Omental fat pad (tissue), 4 donors: Measurements from ENCODE around the gene ZNF280B. TPM values are rescaled to one million over a fixed set of nuclear protein-coding genes. Genes with fewer than 3 reads are reported as not detected.
"Not testable (repeated sequence)": the region's sequence is repeated elsewhere in the genome, so short reads cannot be mapped to it uniquely, and the experiment has no call there.

Experiments
- ATAC-seq: fragments of 150-250 bp; one replicate; pipeline ENCODE4 v1.9.1; 2016; ENCODE audit warnings: mild to moderate bottlenecking, moderate library complexity; ENCODE audit not compliant: low FRiP score
- DNase-seq: peaks from one replicate; pipeline ENCODE4 v3.0.0-alpha.2; 2019; ENCODE audit warnings: low spot score
- total RNA-seq, 4 donors: library from RNA; depleted of rRNA; stranded (reverse); fragments of >200 nt; gene quantifications; one replicate each; pipeline ENCODE4 v1.1.0, GENCODE V29; 2016
- TF ChIP-seq, protein P1 (sequence below), 3 donors: fragments of 450-650 bp; IDR thresholded peaks; one replicate each; pipeline ENCODE4 v1.5.1; 2016 to 2017; ENCODE audit warnings: antibody characterized with exemption in 3 of 3, mild to moderate bottlenecking in 3 of 3, moderate library complexity in 2 of 3

ZNF280B gene
- total RNA-seq, 4 donors from 2014 or later, result 0.09 to 0.32 (median 0.22) TPM

DNA sequence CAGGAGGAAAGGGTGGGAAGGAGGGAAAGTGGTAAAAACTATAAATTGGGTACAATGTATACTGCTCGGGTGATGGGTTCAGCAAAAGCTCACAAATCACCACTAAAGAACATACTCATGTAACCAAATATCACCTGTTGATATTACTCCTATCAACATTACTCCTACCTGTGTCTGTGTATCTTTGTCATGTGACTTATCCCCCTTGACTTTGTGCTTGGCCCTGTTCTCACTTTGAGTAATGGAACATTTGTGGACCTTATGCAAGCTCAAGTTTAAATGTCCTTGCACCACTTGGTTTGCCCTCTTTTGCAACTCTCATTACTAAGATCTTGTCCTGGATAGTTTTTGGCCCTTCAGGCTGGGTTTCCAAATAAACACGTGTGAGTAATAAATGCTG, 39.0 kb downstream of the ZNF280B start:
- TF ChIP-seq, protein P1, sequence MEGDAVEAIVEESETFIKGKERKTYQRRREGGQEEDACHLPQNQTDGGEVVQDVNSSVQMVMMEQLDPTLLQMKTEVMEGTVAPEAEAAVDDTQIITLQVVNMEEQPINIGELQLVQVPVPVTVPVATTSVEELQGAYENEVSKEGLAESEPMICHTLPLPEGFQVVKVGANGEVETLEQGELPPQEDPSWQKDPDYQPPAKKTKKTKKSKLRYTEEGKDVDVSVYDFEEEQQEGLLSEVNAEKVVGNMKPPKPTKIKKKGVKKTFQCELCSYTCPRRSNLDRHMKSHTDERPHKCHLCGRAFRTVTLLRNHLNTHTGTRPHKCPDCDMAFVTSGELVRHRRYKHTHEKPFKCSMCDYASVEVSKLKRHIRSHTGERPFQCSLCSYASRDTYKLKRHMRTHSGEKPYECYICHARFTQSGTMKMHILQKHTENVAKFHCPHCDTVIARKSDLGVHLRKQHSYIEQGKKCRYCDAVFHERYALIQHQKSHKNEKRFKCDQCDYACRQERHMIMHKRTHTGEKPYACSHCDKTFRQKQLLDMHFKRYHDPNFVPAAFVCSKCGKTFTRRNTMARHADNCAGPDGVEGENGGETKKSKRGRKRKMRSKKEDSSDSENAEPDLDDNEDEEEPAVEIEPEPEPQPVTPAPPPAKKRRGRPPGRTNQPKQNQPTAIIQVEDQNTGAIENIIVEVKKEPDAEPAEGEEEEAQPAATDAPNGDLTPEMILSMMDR (IDR thresholded peaks at IDR 0.05), result no peak
- no peak for DNase-seq
- ATAC-seq, result no peak

DNA sequence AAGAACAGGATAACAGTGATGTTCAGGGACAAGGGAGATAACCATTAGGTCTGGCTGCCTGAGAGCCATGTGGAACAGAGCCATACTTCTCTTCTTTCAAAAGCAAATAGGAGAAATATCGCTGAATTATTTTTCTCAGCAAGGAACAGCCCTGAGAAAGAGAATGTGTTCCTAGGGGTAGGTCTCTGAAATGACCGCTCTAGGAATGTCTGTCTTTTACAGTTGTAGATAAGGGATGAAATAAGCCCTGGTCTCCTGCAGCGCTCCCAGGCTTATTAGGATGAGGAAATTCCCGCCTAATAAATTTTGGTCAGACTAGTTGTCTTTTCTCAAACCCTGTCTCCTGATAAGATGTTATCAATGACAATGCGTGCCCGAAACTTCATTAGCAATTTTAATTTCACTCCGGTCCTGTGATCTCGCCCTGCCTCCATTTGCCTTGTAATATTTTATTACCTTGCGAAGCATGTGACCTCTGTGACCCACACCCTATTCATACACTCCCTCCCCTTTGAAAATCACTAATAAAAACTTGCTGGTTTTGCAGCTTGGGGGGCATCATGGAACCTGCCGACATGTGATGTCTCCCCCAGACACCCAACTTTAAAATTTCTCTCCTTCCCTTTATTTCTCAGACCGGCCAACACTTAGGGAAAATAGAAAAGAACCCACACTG, 39.6 kb downstream of the ZNF280B start:
- not testable (repeated sequence) for ATAC-seq, DNase-seq

DNA sequence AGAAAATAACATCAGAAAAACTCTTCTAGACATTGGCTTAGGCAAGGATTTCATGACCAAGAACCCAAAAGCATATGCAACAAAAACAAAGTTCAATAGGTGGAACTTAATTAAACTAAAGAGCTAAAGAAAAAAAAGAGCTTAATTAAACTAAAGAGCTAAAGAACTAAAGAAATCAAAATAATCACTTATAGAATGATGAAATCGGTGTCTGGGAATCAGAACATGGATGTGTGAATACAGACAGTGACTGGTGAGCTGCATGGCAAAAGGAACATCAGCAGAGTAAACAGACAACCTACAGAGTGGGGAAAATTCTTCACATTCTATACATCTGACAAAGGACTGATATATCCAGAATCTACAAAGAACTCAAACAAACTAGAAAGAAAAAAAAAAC, 41.4 kb downstream of the ZNF280B start:
- no peak for ATAC-seq
- no peak for DNase-seq
- TF ChIP-seq, protein P1 (IDR thresholded peaks at IDR 0.05), result no peak

DNA sequence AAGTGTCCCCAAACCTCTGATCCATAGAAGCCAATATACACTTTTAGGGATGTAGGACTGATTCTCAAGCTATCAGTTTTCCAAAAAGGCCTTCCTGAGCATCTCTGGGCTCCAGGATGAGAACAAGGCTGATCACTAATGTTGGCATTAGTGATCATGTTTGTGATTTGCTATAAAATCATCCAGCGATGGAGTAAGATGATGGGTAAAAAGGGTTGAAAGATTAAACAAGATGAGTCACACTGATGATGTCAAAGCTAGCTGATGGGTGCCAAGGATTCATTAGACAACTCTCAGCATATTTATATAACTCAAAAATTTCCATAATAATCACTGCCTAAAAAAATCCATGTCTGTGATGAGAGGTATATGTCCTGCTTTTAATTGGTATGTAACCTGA, 42.8 kb downstream of the ZNF280B start:
- no peak for ATAC-seq
- DNase-seq, result no peak
- TF ChIP-seq, protein P1 (IDR thresholded peaks at IDR 0.05), result no peak

DNA sequence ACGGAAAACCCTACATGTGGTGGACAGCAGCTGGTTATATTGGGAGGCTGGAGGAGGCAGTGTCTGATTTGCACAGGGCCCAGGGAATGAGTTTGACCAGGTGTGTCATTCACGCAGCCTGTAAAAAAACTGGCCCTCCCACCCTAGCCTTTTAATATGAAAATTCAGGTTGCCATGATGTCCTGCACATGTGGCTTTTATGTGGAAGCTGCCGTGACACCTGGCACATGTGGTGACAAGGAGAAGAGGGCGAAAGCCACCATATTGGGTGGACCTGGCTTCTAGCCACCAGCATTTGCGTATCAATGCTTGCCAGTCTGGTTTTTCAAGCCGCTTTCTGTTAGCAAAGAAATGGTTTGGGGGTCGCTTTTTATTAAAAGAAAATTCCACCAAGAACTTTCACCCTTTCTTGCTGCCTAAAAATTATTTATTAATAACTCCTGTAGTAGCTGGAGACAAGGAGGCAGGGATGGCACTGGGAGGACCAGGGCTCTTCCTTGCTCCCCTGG, 43.4 kb downstream of the ZNF280B start:
- TF ChIP-seq, protein P1 (IDR thresholded peaks at IDR 0.05), result no peak
- ATAC-seq (no peak), DNase-seq (no peak)

DNA sequence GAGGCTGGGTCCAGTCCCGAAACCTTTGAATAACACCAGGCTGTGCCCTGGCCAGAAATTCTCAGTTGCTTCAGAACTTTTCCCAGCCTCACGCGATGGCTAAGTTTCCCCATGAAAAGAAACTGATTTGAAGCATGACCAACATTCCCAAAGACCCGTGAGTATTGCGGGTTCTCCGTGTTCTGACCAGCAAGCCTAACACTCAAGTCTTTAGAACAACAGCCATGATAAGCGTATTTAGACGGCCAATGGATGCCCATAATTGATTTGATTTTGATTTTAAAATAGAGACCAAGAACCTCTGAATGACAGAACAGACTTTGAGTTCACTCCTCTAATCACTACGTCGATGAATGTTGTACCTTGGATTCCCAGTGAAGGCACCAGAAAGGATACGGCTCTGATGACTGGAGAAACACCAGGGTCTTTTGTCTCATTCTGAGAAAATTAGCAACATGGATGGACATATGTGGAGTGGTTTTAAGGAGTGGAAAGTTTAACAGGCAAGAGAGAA, 43.9 kb downstream of the ZNF280B start:
- TF ChIP-seq, protein P1 (IDR thresholded peaks at IDR 0.05), result no peak
- DNase-seq, result no peak
- ATAC-seq, result no peak

DNA sequence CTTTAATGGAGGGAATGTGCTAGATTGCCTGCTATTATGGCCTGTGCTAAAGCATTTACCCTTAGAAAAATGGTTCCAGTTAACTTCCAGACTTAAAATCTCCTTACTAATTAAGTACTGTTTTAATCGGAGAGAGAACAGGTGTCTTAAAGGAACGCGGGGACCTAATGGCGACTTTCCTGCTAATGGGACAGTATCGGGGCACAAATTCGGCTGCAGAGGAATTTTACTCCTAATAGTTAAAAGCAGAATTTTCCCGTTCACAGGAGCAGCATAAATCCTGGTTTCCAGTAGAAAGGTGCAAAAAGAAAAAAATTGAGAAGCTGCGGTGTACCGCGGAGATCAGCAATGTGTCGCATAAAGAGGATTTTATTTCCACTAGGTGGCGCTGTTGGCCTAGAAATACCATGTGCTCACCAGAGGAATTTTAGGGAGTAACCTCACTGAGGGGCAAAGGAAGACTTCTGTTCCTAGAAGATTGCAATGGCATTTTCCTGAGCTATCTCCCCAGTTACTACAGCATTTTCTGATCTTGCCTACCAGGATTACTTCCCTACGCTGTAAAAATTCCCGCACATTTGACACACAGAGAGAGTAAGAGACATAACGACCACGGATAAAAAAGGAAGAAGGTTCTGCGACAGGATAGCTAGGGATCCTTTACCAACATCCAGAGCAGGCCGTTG, 44.5 kb downstream of the ZNF280B start:
- no peak for ATAC-seq
- TF ChIP-seq, protein P1 (IDR thresholded peaks at IDR 0.05), result no peak
- peak; percentile 28 for DNase-seq
